ENCODE data around the gene PLCG1.

DNA sequence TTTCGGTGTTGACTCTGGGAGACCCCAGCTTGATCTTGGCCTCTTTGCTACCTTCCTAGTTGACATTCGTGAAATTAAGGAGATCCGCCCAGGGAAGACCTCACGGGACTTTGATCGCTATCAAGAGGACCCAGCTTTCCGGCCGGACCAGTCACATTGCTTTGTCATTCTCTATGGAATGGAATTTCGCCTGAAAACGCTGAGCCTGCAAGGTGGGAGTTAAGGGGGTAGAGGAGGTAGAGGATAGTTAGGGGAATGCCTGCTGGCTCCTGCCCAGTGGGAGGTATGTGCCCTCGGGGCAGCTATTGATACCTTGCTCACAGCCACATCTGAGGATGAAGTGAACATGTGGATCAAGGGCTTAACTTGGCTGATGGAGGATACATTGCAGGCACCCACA is 22.2 kb downstream of the PLCG1 start:
- TF ChIP-seq, protein P1, sequence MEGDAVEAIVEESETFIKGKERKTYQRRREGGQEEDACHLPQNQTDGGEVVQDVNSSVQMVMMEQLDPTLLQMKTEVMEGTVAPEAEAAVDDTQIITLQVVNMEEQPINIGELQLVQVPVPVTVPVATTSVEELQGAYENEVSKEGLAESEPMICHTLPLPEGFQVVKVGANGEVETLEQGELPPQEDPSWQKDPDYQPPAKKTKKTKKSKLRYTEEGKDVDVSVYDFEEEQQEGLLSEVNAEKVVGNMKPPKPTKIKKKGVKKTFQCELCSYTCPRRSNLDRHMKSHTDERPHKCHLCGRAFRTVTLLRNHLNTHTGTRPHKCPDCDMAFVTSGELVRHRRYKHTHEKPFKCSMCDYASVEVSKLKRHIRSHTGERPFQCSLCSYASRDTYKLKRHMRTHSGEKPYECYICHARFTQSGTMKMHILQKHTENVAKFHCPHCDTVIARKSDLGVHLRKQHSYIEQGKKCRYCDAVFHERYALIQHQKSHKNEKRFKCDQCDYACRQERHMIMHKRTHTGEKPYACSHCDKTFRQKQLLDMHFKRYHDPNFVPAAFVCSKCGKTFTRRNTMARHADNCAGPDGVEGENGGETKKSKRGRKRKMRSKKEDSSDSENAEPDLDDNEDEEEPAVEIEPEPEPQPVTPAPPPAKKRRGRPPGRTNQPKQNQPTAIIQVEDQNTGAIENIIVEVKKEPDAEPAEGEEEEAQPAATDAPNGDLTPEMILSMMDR (conservative IDR thresholded peaks at IDR 0.05): no peak
- TF ChIP-seq EZH2 (IDR thresholded peaks at IDR 0.05; ENCODE audit: low read depth): no peak
